H1 (cell line): ENCODE measurements around the gene SEMA6D. TPM values are rescaled to one million over a fixed set of nuclear protein-coding genes. Genes with fewer than 3 reads are reported as not detected.

ENCODE experiments used
- CTCF ChIA-PET: fragments of 300-600 bp; sonication (Branson Sonifier 250); formaldehyde crosslinking; loops from one replicate; lab custom pipeline; 2021; ENCODE audit not compliant: partially characterized antibody; lab: Charles Lee
- POLR2A ChIA-PET: fragments of 300-600 bp; sonication (Branson Sonifier 250); formaldehyde crosslinking; loops from one replicate; lab custom pipeline; 2021; ENCODE audit warnings: inconsistent platforms; ENCODE audit not compliant: partially characterized antibody; lab: Charles Lee
- DNase-seq, 2 experiments: peaks; one replicate each; pipeline versions ENCODE4 v3.0.0 to v3.0.0-alpha.2; 2010 to 2022; ENCODE audit warnings: low spot score in 2 of 2, low read depth in 1 of 2, mixed read lengths in 1 of 2
- FAIRE-seq: peaks from 2 replicates; lab custom pipeline; 2011; peaks lifted over from hg19 to GRCh38; lab: Jason Lieb, UNC
- H2AFZ ChIP-seq: 2 replicates; pipeline ENCODE4 v1.8.1; 2012; ENCODE audit warnings: low read length, inconsistent platforms
- H2AK5ac ChIP-seq: 2 replicates; pipeline ENCODE4 v1.6.1; 2013; ENCODE audit warnings: low read depth, low read length
- H2BK120ac ChIP-seq: replicated peaks from 2 replicates; pipeline ENCODE3; 2013; ENCODE audit warnings: low read depth, low read length, inconsistent platforms
- H2BK12ac ChIP-seq: 2 replicates; pipeline ENCODE4 v1.6.1; 2013; ENCODE audit warnings: low read depth, low read length
- H2BK15ac ChIP-seq: 2 replicates; pipeline ENCODE4 v1.6.1; 2013; ENCODE audit warnings: low read length
- H2BK20ac ChIP-seq: 2 replicates; pipeline ENCODE4 v1.6.1; 2013; ENCODE audit warnings: low read length
- H2BK5ac ChIP-seq: 2 replicates; pipeline ENCODE4 v1.6.1; 2013; ENCODE audit warnings: low read depth, low read length
- H3K14ac ChIP-seq: 2 replicates; pipeline ENCODE4 v1.6.1; 2013; ENCODE audit warnings: inconsistent platforms; ENCODE audit not compliant: insufficient read length
- H3K18ac ChIP-seq: 2 replicates; pipeline ENCODE4 v1.6.1; 2013; ENCODE audit warnings: low read length; ENCODE audit errors: extremely low read depth
- H3K23ac ChIP-seq: 2 replicates; pipeline ENCODE4 v1.6.1; 2013; ENCODE audit warnings: inconsistent platforms; ENCODE audit not compliant: insufficient read length
- H3K23me2 ChIP-seq: 2 replicates; pipeline ENCODE4 v1.6.1; 2013; ENCODE audit warnings: low read depth, low read length
- H3K27ac ChIP-seq: 2 replicates; pipeline ENCODE4 v1.6.1; 2011; ENCODE audit warnings: low read depth, low read length, inconsistent platforms
- H3K27me3 ChIP-seq, 4 experiments: replicated peaks in 1 of 4; 1 replicate in 1 of 4; 2 replicates in 3 of 4; pipeline versions ENCODE4 v1.6.1 to v1.8.1; 2011 to 2013; ENCODE audit warnings: low read length in 3 of 4, mild to moderate bottlenecking in 3 of 4, inconsistent platforms in 2 of 4, mixed read lengths in 2 of 4, moderate library complexity in 1 of 4; ENCODE audit not compliant: control insufficient read depth in 3 of 4, insufficient read depth in 3 of 4; ENCODE audit errors: extremely low read depth in 1 of 4
- H3K36me3 ChIP-seq, 4 experiments: 2 replicates each; pipeline versions ENCODE4 v1.6.1 to v1.8.1; 2011 to 2013; ENCODE audit warnings: mild to moderate bottlenecking in 4 of 4, low read length in 3 of 4, moderate library complexity in 2 of 4, control low read depth in 1 of 4, inconsistent platforms in 1 of 4; ENCODE audit not compliant: insufficient read depth in 4 of 4, control insufficient read depth in 2 of 4
- H3K4ac ChIP-seq: replicated peaks from 2 replicates; pipeline ENCODE3; 2013; ENCODE audit warnings: low read length, low read depth, mixed read lengths, inconsistent platforms; ENCODE audit not compliant: insufficient read length
- H3K4me1 ChIP-seq, 4 experiments: replicated peaks in 1 of 4; 1 replicate in 1 of 4; 2 replicates in 3 of 4; pipeline versions ENCODE4 v1.6.1 to v1.8.1; 2011 to 2013; ENCODE audit warnings: low read length in 3 of 4, inconsistent platforms in 2 of 4, mixed read lengths in 1 of 4; ENCODE audit not compliant: insufficient read depth in 4 of 4, control insufficient read depth in 3 of 4
- H3K4me2 ChIP-seq, 2 experiments: 2 replicates each; pipeline versions ENCODE4 v1.6.1 to v1.8.1; 2011 to 2013; ENCODE audit warnings: low read depth in 2 of 2, low read length in 2 of 2, control low read depth in 1 of 2, inconsistent platforms in 1 of 2, mild to moderate bottlenecking in 1 of 2; ENCODE audit not compliant: insufficient read depth in 1 of 2
- H3K4me3 ChIP-seq, 4 experiments: fragments of 200-600, 300-600 bp in 1 of 4; sonication (generic), shearing (Covaris generic), sonication (Bioruptor Twin) in 1 of 4; 2 replicates each; pipeline versions ENCODE4 v1.5.1 to v1.8.1; 2011 to 2016; ENCODE audit warnings: low read length in 4 of 4, low read depth in 3 of 4, control low read depth in 2 of 4, inconsistent platforms in 2 of 4, mild to moderate bottlenecking in 2 of 4, mixed read lengths in 1 of 4, moderate library complexity in 1 of 4; ENCODE audit not compliant: insufficient read depth in 2 of 4; ENCODE audit errors: extremely low read depth in 1 of 4
- H3K56ac ChIP-seq: replicated peaks from 2 replicates; pipeline ENCODE3; 2013; ENCODE audit warnings: low read depth, mild to moderate bottlenecking, mixed read lengths, low read length, inconsistent platforms; ENCODE audit not compliant: insufficient read length
- H3K79me1 ChIP-seq: 2 replicates; pipeline ENCODE4 v1.6.1; 2013; ENCODE audit warnings: low read depth, low read length, control low read depth
- H3K79me2 ChIP-seq, 2 experiments: 2 replicates each; pipeline versions ENCODE4 v1.6.1 to v1.8.1; 2012 to 2013; ENCODE audit warnings: low read length in 2 of 2, mild to moderate bottlenecking in 2 of 2, inconsistent platforms in 1 of 2; ENCODE audit not compliant: insufficient read depth in 2 of 2, control insufficient read depth in 1 of 2
- H3K9ac ChIP-seq, 4 experiments: replicated peaks in 1 of 4; 1 replicate in 1 of 4; 2 replicates in 3 of 4; pipeline versions ENCODE4 v1.6.1 to v1.8.1; 2011 to 2013; ENCODE audit warnings: low read depth in 3 of 4, low read length in 3 of 4, control low read depth in 2 of 4, mild to moderate bottlenecking in 2 of 4, moderate library complexity in 2 of 4, inconsistent platforms in 1 of 4; ENCODE audit errors: extremely low read depth in 1 of 4
- H3K9me3 ChIP-seq, 2 experiments: 2 replicates each; pipeline versions ENCODE4 v1.6.1 to v1.8.1; 2012 to 2013; ENCODE audit warnings: mild to moderate bottlenecking in 2 of 2, moderate library complexity in 2 of 2, control low read depth in 1 of 2, inconsistent platforms in 1 of 2, low read depth in 1 of 2, low read length in 1 of 2, mixed read lengths in 1 of 2; ENCODE audit not compliant: insufficient read depth in 2 of 2
- H4K20me1 ChIP-seq, 2 experiments: replicated peaks in 1 of 2; 2 replicates each; pipeline versions ENCODE3 to v1.8.1; 2011 to 2013; ENCODE audit warnings: inconsistent platforms in 2 of 2, low read length in 2 of 2, mild to moderate bottlenecking in 1 of 2; ENCODE audit not compliant: insufficient read depth in 2 of 2, control insufficient read depth in 1 of 2
- H4K5ac ChIP-seq: 2 replicates; pipeline ENCODE4 v1.6.1; 2013; ENCODE audit warnings: low read length, low read depth, mixed read lengths, inconsistent platforms; ENCODE audit not compliant: insufficient read length
- H4K8ac ChIP-seq: 2 replicates; pipeline ENCODE4 v1.8.0; 2013; ENCODE audit warnings: mild to moderate bottlenecking, moderate library complexity, low read length, inconsistent platforms; ENCODE audit not compliant: insufficient read depth; ENCODE audit errors: extremely low read depth
- H4K91ac ChIP-seq: replicated peaks from 2 replicates; pipeline ENCODE3; 2013; ENCODE audit warnings: low read length, mixed read lengths, inconsistent platforms; ENCODE audit not compliant: insufficient read length
- ASH2L ChIP-seq: fragments of 200-600, 300-600 bp; sonication (generic); IDR thresholded peaks from one replicate; pipeline ENCODE4 v1.7.1; 2017; ENCODE audit warnings: low read length
- BCL11A ChIP-seq, 2 experiments: IDR thresholded peaks; one replicate each; pipeline ENCODE4 v1.6.1; 2011; ENCODE audit warnings: low read depth in 2 of 2, low read length in 2 of 2, mild to moderate bottlenecking in 2 of 2
- BRCA1 ChIP-seq: IDR thresholded peaks from 2 replicates; pipeline ENCODE4 v1.6.1; 2012; ENCODE audit warnings: low read depth, low read length, improper control_type of control experiment
- CHD2 ChIP-seq: IDR thresholded peaks from 2 replicates; pipeline ENCODE4 v1.6.1; 2012; ENCODE audit warnings: low read length, improper control_type of control experiment
- EP300 ChIP-seq, 2 experiments: IDR thresholded peaks; 1 replicate in 1 of 2; 2 replicates in 1 of 2; pipeline ENCODE4 v1.6.1; 2011 to 2012; ENCODE audit warnings: low read depth in 2 of 2, low read length in 2 of 2, mild to moderate bottlenecking in 2 of 2, borderline replicate concordance in 1 of 2, inconsistent platforms in 1 of 2, moderate library complexity in 1 of 2
- JUN ChIP-seq: IDR thresholded peaks from 2 replicates; pipeline ENCODE4 v1.6.1; 2011; ENCODE audit warnings: low read depth, mild to moderate bottlenecking, improper control_type of control experiment, low read length
- KDM4A ChIP-seq: IDR thresholded peaks from one replicate; pipeline ENCODE4 v1.7.1; 2012; ENCODE audit warnings: low read depth, mild to moderate bottlenecking, moderate library complexity, low read length, inconsistent platforms; ENCODE audit not compliant: severe bottlenecking
- NANOG ChIP-seq: IDR thresholded peaks from 2 replicates; pipeline ENCODE4 v1.6.1; 2011; ENCODE audit warnings: low read length, low read depth, mild to moderate bottlenecking, inconsistent platforms; ENCODE audit not compliant: insufficient read depth, poor library complexity, severe bottlenecking
- POU5F1 ChIP-seq: IDR thresholded peaks from 2 replicates; pipeline ENCODE4 v1.6.1; 2011; ENCODE audit warnings: low read depth, mild to moderate bottlenecking, low read length, moderate library complexity
- SIN3A ChIP-seq, 2 experiments: IDR thresholded peaks in 1 of 2; conservative IDR thresholded peaks in 1 of 2; 2 replicates each; pipeline ENCODE4 v1.6.1; 2011 to 2012; ENCODE audit warnings: low read length in 2 of 2, improper control_type of control experiment in 1 of 2, low read depth in 1 of 2, mild to moderate bottlenecking in 1 of 2
- SIX5 ChIP-seq: IDR thresholded peaks from 2 replicates; pipeline ENCODE4 v1.6.1; 2011; ENCODE audit warnings: mild to moderate bottlenecking, low read depth, low read length
- SP2 ChIP-seq: IDR thresholded peaks from 2 replicates; pipeline ENCODE4 v1.6.1; 2012; ENCODE audit warnings: mild to moderate bottlenecking, low read length, inconsistent platforms
- TCF12 ChIP-seq: IDR thresholded peaks from 2 replicates; pipeline ENCODE4 v1.6.1; 2011; ENCODE audit warnings: low read depth, mild to moderate bottlenecking, low read length
- TEAD4 ChIP-seq: IDR thresholded peaks from 2 replicates; pipeline ENCODE4 v1.6.1; 2012; ENCODE audit warnings: low read depth, low read length, inconsistent platforms, mixed read lengths
- WGBS, 2 experiments: shearing (Covaris generic) in 1 of 2; methylation state at CpG; one replicate each; pipeline versions ENCODE4 v1.1.6 to v1.1.7; 2013 to 2015; ENCODE audit warnings: low lambda C conversion rate in 2 of 2, mixed read lengths in 2 of 2, inconsistent platforms in 1 of 2, low coverage in 1 of 2, missing lambda C conversion rate in 1 of 2; ENCODE audit not compliant: insufficient replicate concordance in 2 of 2, insufficient coverage in 1 of 2, insufficient read length in 1 of 2; ENCODE audit errors: extremely low coverage in 1 of 2, missing lambda C conversion rate in 1 of 2; 5-methylcytosine and 5-hydroxymethylcytosine counted together
- polyA plus RNA-seq, 7 experiments: library from polyadenylated mRNA; depleted of rRNA in 3 of 7; stranded (reverse) in 5 of 7; unstranded in 2 of 7; fragments of >200 nt in 5 of 7; fragments of 200-250 nt in 2 of 7; gene quantifications; 1 replicate in 5 of 7; 2 replicates in 1 of 7; 4 replicates in 1 of 7; pipeline versions ENCODE4 v1.2.1 to v1.2.3, GENCODE V29; 2011 to 2013; ENCODE audit warnings: missing spikeins in 2 of 7, mixed read lengths in 2 of 7
- total RNA-seq: library from RNA; stranded (reverse); fragmentation: NEBNext Ultra II Directional; extraction: Animal tissue kit (Norgen Biotek cat#: 25700); gene quantifications from 2 replicates; pipeline ENCODE4 v1.2.1, GENCODE V29; 2021

Gene SEMA6D
- total and polyA plus RNA-seq, 2 of the 8 experiments (the other 6 are each of a cell fraction or from before 2014, with no cell fraction given): 2.2 to 3.8 TPM

GRCh38 chr15:47814620-47815019, 97.3 kb downstream of the SEMA6D start:
- Histone ChIP-seq H3K18ac (no peak overlapping the region), H4K20me1 (no peaks in the 10 kb centered on the region), H3K4me2 (no peak overlapping the region), H3K4me1 (peaks cover 0 to 6% (median 1%) of the 10 kb centered on the region in 4 experiments; a peak in 3 of 7 replicates), H3K23me2 (no peaks in the 10 kb centered on the region), H2BK5ac (no peak overlapping the region), H3K27me3 (no peaks in the 10 kb centered on the region), H3K9me3 (no peaks in the 10 kb centered on the region), H2BK20ac (no peak overlapping the region), H4K8ac (no peak overlapping the region), H3K79me2 (no peaks in the 10 kb centered on the region), H3K79me1 (no peaks in the 10 kb centered on the region), H3K27ac (no peak overlapping the region), H3K4ac (no peak overlapping the region), H3K14ac (no peak overlapping the region), H3K9ac (no peak overlapping the region), H3K23ac (no peak overlapping the region), H2BK120ac (no peak overlapping the region), H3K56ac (no peak overlapping the region), H3K36me3 (no peaks in the 10 kb centered on the region), H3K4me3 (no peak overlapping the region), H4K91ac (no peak overlapping the region), H2BK15ac (no peak overlapping the region), H2BK12ac (no peak overlapping the region), H4K5ac (no peak overlapping the region), H2AFZ (no peak overlapping the region), H2AK5ac (no peak overlapping the region)
- TF ChIP-seq CHD2: no peak
- no peak for TF ChIP-seq BCL11A (IDR thresholded peaks at IDR 0.05; ENCODE audit: low read depth in 2 of 2, low read length in 2 of 2)
- TF ChIP-seq KDM4A: no peak
- no peak for TF ChIP-seq POU5F1
- TF ChIP-seq SIX5: no peak
- no peak for TF ChIP-seq TEAD4
- no peak for TF ChIP-seq BRCA1
- TF ChIP-seq SP2: no peak
- no peak for TF ChIP-seq ASH2L
- TF ChIP-seq NANOG: no peak
- TF ChIP-seq TCF12: no peak
- TF ChIP-seq EP300 (IDR thresholded peaks at IDR 0.05; ENCODE audit: borderline replicate concordance in 1 of 2, low read depth in 2 of 2, low read length in 2 of 2): no peak
- TF ChIP-seq JUN: no peak
- TF ChIP-seq SIN3A (conservative IDR thresholded peaks at IDR 0.05 in 1 of 2, IDR thresholded peaks at IDR 0.05 in 1 of 2; ENCODE audit: low read depth in 1 of 2, low read length in 2 of 2): no peak
- 86% methylated on average over 1 of the region's 1 CpG; no CpG with 5 or more reads in 1 of the 2 experiments for WGBS, 2 experiments
- DNase-seq (no peak), FAIRE-seq (no peak)
- ChIA-PET POLR2A (no interaction called here), CTCF (interaction anchor here (1.1 to 1.4 kb wide), 3 partner anchors 97 to 132 kb away, joined by 3 to 4 read pairs (median 4); partner anchors contain the start of gene SEMA6D)
